Neuronal stem cell (in vitro differentiated cells): Measurements from ENCODE around the gene BRD3.

Experiments
- DNase-seq: peaks from one replicate; pipeline ENCODE4 v3.0.0-alpha.2; 2013; ENCODE audit warnings: low spot score
- H2AFZ ChIP-seq: one replicate; pipeline ENCODE4 v1.6.1; 2013; ENCODE audit warnings: mild to moderate bottlenecking, low read length, inconsistent platforms
- H2AK5ac ChIP-seq: 2 replicates; pipeline ENCODE4 v1.6.1; 2013; ENCODE audit warnings: low read depth, mild to moderate bottlenecking, inconsistent platforms, low read length, moderate library complexity, mixed read lengths
- H2BK120ac ChIP-seq: 2 replicates; pipeline ENCODE4 v1.6.1; 2013; ENCODE audit warnings: low read depth, mild to moderate bottlenecking, inconsistent platforms, low read length, moderate library complexity, mixed read lengths
- H2BK12ac ChIP-seq: one replicate; pipeline ENCODE4 v1.6.1; 2013; ENCODE audit warnings: low read length, inconsistent platforms
- H2BK15ac ChIP-seq: 2 replicates; pipeline ENCODE4 v1.6.1; 2013; ENCODE audit warnings: mild to moderate bottlenecking, low read length, inconsistent platforms, mixed read lengths
- H2BK5ac ChIP-seq: one replicate; pipeline ENCODE4 v1.6.1; 2013; ENCODE audit warnings: inconsistent platforms, mild to moderate bottlenecking, low read length, moderate library complexity
- H3K14ac ChIP-seq: one replicate; pipeline ENCODE4 v1.6.1; 2013; ENCODE audit warnings: low read length, inconsistent platforms
- H3K18ac ChIP-seq: 2 replicates; pipeline ENCODE4 v1.6.1; 2013; ENCODE audit warnings: low read length, inconsistent platforms
- H3K23ac ChIP-seq: 2 replicates; pipeline ENCODE4 v1.6.1; 2013; ENCODE audit warnings: low read depth, mild to moderate bottlenecking, mixed read lengths, low read length, inconsistent platforms; ENCODE audit not compliant: poor library complexity
- H3K27ac ChIP-seq: replicated peaks from 3 replicates; pipeline ENCODE4 v1.5.1; 2013; ENCODE audit warnings: low read length, inconsistent platforms
- H3K27me3 ChIP-seq, 3 experiments: 2 replicates each; pipeline ENCODE4 v1.6.1; 2013; ENCODE audit warnings: low read length in 3 of 3, mild to moderate bottlenecking in 2 of 3, inconsistent platforms in 1 of 3, low read depth in 1 of 3, mixed read lengths in 1 of 3, moderate library complexity in 1 of 3; ENCODE audit not compliant: control insufficient read depth in 3 of 3, insufficient read depth in 3 of 3
- H3K36me3 ChIP-seq, 2 donors: replicated peaks in 1 of 2; 2 replicates each; pipeline ENCODE4 v1.6.1; 2013; ENCODE audit warnings: low read length in 2 of 2; ENCODE audit not compliant: control insufficient read depth in 2 of 2, insufficient read depth in 2 of 2
- H3K4ac ChIP-seq: 2 replicates; pipeline ENCODE4 v1.6.1; 2013; ENCODE audit warnings: inconsistent platforms, mild to moderate bottlenecking, low read length, moderate library complexity
- H3K4me1 ChIP-seq, 2 donors: 1 replicate in 1 of 2; 2 replicates in 1 of 2; pipeline ENCODE4 v1.6.1; 2013; ENCODE audit warnings: low read length in 2 of 2, low read depth in 1 of 2; ENCODE audit not compliant: control insufficient read depth in 2 of 2, insufficient read depth in 1 of 2
- H3K4me2 ChIP-seq: one replicate; pipeline ENCODE4 v1.6.1; 2013; ENCODE audit warnings: mild to moderate bottlenecking, low read length, inconsistent platforms; ENCODE audit not compliant: insufficient read depth, poor library complexity, severe bottlenecking
- H3K4me3 ChIP-seq, 2 donors: 2 replicates each; pipeline ENCODE4 v1.5.1; 2013; ENCODE audit warnings: low read length in 2 of 2, mild to moderate bottlenecking in 2 of 2, inconsistent platforms in 1 of 2, moderate library complexity in 1 of 2
- H3K79me1 ChIP-seq: one replicate; pipeline ENCODE4 v1.6.1; 2013; ENCODE audit warnings: low read depth, mild to moderate bottlenecking, inconsistent platforms, low read length, moderate library complexity
- H3K9ac ChIP-seq: one replicate; pipeline ENCODE4 v1.6.1; 2013; ENCODE audit warnings: mild to moderate bottlenecking, low read depth, low read length, inconsistent platforms; ENCODE audit not compliant: poor library complexity
- H3K9me3 ChIP-seq, 2 donors: replicated peaks in 1 of 2; 2 replicates each; pipeline versions ENCODE3 to v1.6.1; 2013; ENCODE audit warnings: low read length in 2 of 2, mild to moderate bottlenecking in 2 of 2, inconsistent platforms in 1 of 2, low read depth in 1 of 2, mixed read lengths in 1 of 2, moderate library complexity in 1 of 2; ENCODE audit not compliant: control insufficient read depth in 2 of 2, insufficient read depth in 1 of 2
- H4K8ac ChIP-seq: one replicate; pipeline ENCODE4 v1.6.1; 2013; ENCODE audit warnings: low read depth, mild to moderate bottlenecking, inconsistent platforms, low read length, moderate library complexity
- H4K91ac ChIP-seq: one replicate; pipeline ENCODE4 v1.6.1; 2013; ENCODE audit warnings: low read length, low read depth, mild to moderate bottlenecking, inconsistent platforms; ENCODE audit not compliant: poor library complexity
- WGBS, 2 donors: extraction: QIAGEN DNeasy Blood & Tissue Kit; methylation state at CpG; one replicate each; pipeline ENCODE4 v1.1.7; 2013; ENCODE audit warnings: missing lambda C conversion rate in 2 of 2, mixed read lengths in 1 of 2; ENCODE audit not compliant: insufficient read length in 2 of 2, insufficient replicate concordance in 1 of 2; ENCODE audit errors: extremely low coverage in 2 of 2; 5-methylcytosine and 5-hydroxymethylcytosine counted together

The BRD3 gene

GRCh38 chr9:133992780-133993634 is 74.8 kb downstream of the BRD3 start:
- peak overlapping the region; percentile 92 to 97 for H3K4me3 ChIP-seq
- no peak overlapping the region for H4K8ac ChIP-seq
- H4K91ac ChIP-seq: peak overlapping the region; percentile 92
- peaks cover under 1 to 3% of the 10 kb centered on the region in 2 donors for H3K36me3 ChIP-seq
- peak overlapping the region; percentile 96 for H2AFZ ChIP-seq
- peaks cover 21 to 25% of the 10 kb centered on the region in 2 donors for H3K4me1 ChIP-seq
- WGBS, 2 donors: no CpG with 5 or more reads among the region's 74 CpGs
- peak overlapping the region; percentile 14 for H2BK12ac ChIP-seq
- peak overlapping the region; percentile 90 for H3K9ac ChIP-seq
- peak overlapping the region; percentile 75 for H3K14ac ChIP-seq
- H2AK5ac ChIP-seq: peak overlapping the region; percentile 100
- DNase-seq: peak; percentile 70
- peak overlapping the region; percentile 53 for H3K4ac ChIP-seq
- H3K4me2 ChIP-seq: peak overlapping the region; percentile 90
- peak overlapping the region; percentile 44 for H3K23ac ChIP-seq
- no peaks in the 10 kb centered on the region for H3K27me3 ChIP-seq
- H3K27ac ChIP-seq: peak overlapping the region; percentile 43
- peak overlapping the region; percentile 71 for H2BK5ac ChIP-seq
- H3K9me3 ChIP-seq: no peaks in the 10 kb centered on the region
- H2BK120ac ChIP-seq: peak overlapping the region; percentile 87
- H3K79me1 ChIP-seq: peaks cover 19% of the 10 kb centered on the region
- H3K18ac ChIP-seq: peak overlapping the region; percentile 98
- no peak overlapping the region for H2BK15ac ChIP-seq

DNA sequence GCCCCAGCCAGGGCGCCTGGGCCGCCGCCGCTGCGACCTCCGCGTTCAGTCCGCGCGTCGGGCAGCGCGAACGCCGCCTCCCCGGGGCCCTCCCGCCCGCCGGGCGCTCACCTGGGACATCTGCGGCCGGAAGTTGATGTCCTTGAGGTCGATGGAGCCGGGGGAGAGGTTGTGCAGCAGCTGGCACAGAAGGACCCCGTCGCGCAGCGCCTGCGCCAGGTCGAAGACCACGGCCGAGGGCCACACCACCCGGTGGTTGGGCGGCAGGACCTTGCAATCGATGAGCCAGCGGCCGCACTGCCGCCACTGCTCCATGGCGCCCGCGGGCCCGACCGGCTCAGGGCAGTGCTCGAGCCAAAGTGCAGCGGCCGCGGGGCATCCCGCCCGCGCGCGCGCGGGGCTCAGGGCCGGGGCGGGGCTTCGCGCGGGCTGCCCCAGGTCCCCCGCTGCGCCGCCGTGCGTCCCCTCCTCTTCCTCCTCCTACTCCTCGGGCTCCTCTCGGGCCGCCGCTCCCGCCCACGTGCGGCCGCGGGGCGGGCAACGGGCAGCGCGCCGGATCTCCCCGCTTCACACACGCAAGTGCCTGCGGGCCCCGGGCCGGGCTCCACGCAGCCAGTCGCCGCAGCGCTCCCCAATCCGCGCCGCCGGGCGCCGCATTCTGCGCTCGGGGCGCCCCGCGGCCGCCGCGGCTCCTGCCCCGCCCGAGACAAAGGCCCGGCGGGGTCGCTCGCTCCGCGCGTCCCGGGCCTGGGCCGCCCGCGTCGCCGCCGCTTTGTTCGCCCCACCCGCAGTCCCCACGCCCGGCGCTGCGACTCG is 75.7 kb downstream of the BRD3 start, which contains the start of gene VAV2:
Gene VAV2 (minus strand): TSS at position 361 of the 816 bp plus-strand sequence. CDS start 46 bp downstream, at position 315.
- peak within 1 kb of the TSS; percentile 75 for H3K14ac ChIP-seq
- H2BK120ac ChIP-seq: peak within 1 kb of the TSS; percentile 87
- no CpG with 5 or more reads among the region's 124 CpGs for whole genome bisulfite sequencing, 2 donors
- no peaks in the 10 kb centered on the region for H3K27me3 ChIP-seq
- peaks cover 22 to 25% of the 10 kb centered on the region in 2 donors for H3K4me1 ChIP-seq
- H3K9ac ChIP-seq: peak within 1 kb of the TSS; percentile 94
- H3K18ac ChIP-seq: peak within 1 kb of the TSS; percentile 98
- H3K27ac ChIP-seq: peak within 1 kb of the TSS; percentile 62
- peak within 1 kb of the TSS; percentile 100 for H2AK5ac ChIP-seq
- peak within 1 kb of the TSS; percentile 92 for H4K91ac ChIP-seq
- H3K4me2 ChIP-seq: peak within 1 kb of the TSS; percentile 90
- H3K4ac ChIP-seq: peak within 1 kb of the TSS; percentile 23
- peak within 1 kb of the TSS; percentile 44 for H2BK15ac ChIP-seq
- H3K23ac ChIP-seq: peak within 1 kb of the TSS; percentile 87
- H3K36me3 ChIP-seq: peaks cover 3 to 8% of the 10 kb centered on the region in 2 donors
- H2BK5ac ChIP-seq: peak within 1 kb of the TSS; percentile 93
- H3K4me3 ChIP-seq: peak within 1 kb of the TSS; percentile 92 to 97
- H2AFZ ChIP-seq: peak within 1 kb of the TSS; percentile 96
- peak; percentile 56 for DNase-seq
- H4K8ac ChIP-seq: no peak within 1 kb of the TSS
- H3K9me3 ChIP-seq: no peaks in the 10 kb centered on the region
- peaks cover 21% of the 10 kb centered on the region for H3K79me1 ChIP-seq
- H2BK12ac ChIP-seq: peak within 1 kb of the TSS; percentile 58

DNA sequence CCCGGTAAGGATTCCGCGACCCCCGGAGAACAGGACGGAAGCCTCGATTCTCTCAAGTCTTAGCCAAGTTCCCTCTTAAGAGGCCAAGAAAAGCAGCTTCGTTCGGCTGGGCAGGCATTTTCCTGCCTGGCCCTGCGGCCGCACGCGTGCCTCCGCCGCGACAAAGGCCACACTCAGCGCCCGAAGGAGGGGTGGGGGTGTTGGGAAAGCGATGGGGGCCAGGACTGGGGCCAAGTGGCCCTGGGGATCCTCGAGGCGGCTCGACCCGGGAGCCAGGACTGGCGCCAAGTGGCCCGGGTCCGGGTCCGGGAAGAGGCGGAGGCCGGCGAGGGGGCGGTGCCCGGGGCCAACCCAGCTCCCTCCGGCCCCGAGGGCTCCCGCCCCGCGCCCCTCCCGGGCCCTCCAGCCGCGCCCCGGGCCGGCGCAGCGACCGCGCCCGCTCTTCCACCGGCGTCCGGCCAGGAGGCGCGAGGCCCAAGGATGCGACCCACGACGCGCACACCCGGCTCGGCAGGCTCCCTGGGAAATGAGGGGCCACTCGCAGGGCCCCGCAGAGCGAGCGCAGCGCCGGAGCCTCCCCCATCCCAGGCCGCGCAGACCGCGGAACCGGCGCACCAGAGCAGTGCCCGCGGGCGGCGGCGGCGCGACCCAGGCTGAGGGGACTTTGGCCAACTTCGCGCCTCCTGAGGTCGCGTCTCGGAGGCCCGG is 76.5 kb downstream of the BRD3 start:
- Histone ChIP-seq H3K14ac (peak overlapping the region; percentile 50), H3K79me1 (peaks cover 22% of the 10 kb centered on the region), H3K4me2 (peak overlapping the region; percentile 84), H3K27me3 (no peaks in the 10 kb centered on the region), H2BK5ac (peak overlapping the region; percentile 93), H3K4me3 (peak overlapping the region; percentile 92 to 97), H3K23ac (peak overlapping the region; percentile 81), H2AFZ (peak overlapping the region; percentile 14), H2BK120ac (peak overlapping the region; percentile 58), H3K9ac (peak overlapping the region; percentile 94), H4K91ac (no peak overlapping the region), H3K9me3 (no peaks in the 10 kb centered on the region), H3K36me3 (peaks cover 3 to 14% of the 10 kb centered on the region in 2 donors), H2AK5ac (peak overlapping the region; percentile 89), H3K18ac (peak overlapping the region; percentile 98), H2BK15ac (no peak overlapping the region), H3K27ac (peak overlapping the region; percentile 62), H3K4ac (peak overlapping the region; percentile 23), H2BK12ac (peak overlapping the region; percentile 58), H4K8ac (no peak overlapping the region), H3K4me1 (peaks cover 24 to 25% of the 10 kb centered on the region in 2 donors)
- DNase-seq: no peak
- no CpG with 5 or more reads among the region's 82 CpGs for WGBS, 2 donors
